RWPE2 (cell line): ENCODE measurements around the gene SOD2.
"Not testable (repeated sequence)": the region's sequence is repeated elsewhere in the genome, so short reads cannot be mapped to it uniquely, and the experiment has no call there.

Experiments used
- ATAC-seq: fragments of 200-7000 bp; cut with Tn5 transposase; 3 replicates; pipeline ENCODE4 v1.9.1; 2021; ENCODE audit warnings: low read depth
- DNase-seq: peaks from one replicate; pipeline ENCODE4 v3.0.0-alpha.2; 2020; ENCODE audit warnings: low spot score
- H3K27ac ChIP-seq: fragments of 450-650 bp; 2 replicates; pipeline ENCODE4 v1.5.1; 2017; ENCODE audit warnings: mild to moderate bottlenecking; ENCODE audit not compliant: poor library complexity, severe bottlenecking
- H3K27me3 ChIP-seq: fragments of 250-450 bp; sonication (Bioruptor Pico); 2 replicates; pipeline ENCODE4 v1.5.1; 2021; ENCODE audit warnings: mild to moderate bottlenecking, moderate library complexity; ENCODE audit not compliant: insufficient read depth, poor library complexity, severe bottlenecking
- H3K36me3 ChIP-seq: fragments of 250-450 bp; sonication (Bioruptor Pico); 2 replicates; pipeline ENCODE4 v1.5.1; 2020; ENCODE audit warnings: low read depth, mild to moderate bottlenecking, moderate library complexity
- H3K4me1 ChIP-seq: fragments of 250-450 bp; sonication (Bioruptor Pico); 2 replicates; pipeline ENCODE4 v1.5.1; 2021; ENCODE audit warnings: mild to moderate bottlenecking, moderate library complexity; ENCODE audit not compliant: insufficient read depth, poor library complexity, severe bottlenecking
- H3K4me3 ChIP-seq: fragments of 250-450 bp; sonication (Bioruptor Pico); 2 replicates; pipeline ENCODE4 v1.5.1; 2021; ENCODE audit warnings: mild to moderate bottlenecking, moderate library complexity; ENCODE audit not compliant: severe bottlenecking
- H3K9me3 ChIP-seq: fragments of 250-450 bp; sonication (Bioruptor Pico); 2 replicates; pipeline ENCODE4 v1.5.1; 2021; ENCODE audit warnings: mild to moderate bottlenecking, moderate library complexity; ENCODE audit not compliant: severe bottlenecking
- TF ChIP-seq, protein P1 (sequence below): fragments of 450-650 bp; IDR thresholded peaks from one replicate; pipeline ENCODE4 v1.5.1; 2017; ENCODE audit warnings: mild to moderate bottlenecking, moderate library complexity; ENCODE audit not compliant: poor library complexity, severe bottlenecking

Gene SOD2

DNA sequence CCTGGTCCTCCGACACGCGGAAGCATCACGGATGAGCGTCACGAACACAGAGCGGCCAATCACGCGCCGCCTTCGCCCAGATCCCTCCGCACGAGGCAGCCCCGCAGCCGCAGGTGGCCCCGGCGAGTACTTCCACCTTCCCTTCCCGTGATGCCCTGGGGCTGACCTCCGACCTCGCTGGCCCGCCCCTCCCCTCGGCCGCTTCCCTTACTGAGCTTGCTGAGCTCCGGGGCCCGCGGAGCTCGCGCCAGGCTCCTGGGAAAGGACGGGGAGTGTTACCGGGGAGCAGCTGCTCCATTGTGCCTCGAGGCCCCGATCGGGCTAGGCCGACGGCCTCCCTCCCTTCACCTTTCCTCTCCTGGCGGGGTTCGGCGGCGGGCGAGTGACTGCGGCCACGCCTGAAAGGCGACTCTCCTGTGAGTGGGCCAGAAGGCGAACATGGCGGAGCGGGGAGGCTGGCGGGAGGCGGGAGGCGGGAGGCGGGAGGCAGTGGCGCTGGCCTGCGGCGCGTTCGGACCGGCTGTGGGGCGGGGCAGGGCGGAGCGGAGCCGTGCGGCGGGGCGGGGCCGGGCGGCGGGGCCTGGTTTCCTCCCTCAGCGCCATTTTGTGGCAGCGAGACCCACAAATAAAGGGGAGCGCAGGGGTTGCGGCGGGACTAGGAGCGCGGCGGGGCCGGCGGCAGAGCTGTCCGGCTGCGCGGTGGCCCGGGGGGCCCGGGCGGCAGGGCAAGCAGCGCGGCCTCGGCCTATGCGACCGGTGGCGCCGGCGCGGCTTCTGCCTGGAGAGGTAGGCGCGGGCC is 34.1 kb upstream of the SOD2 start, which contains the start of gene WTAP:
Gene WTAP, plus strand, starts transcription at position 589 of the 799 bp plus-strand sequence. CDS start 8,760 bp downstream, outside the sequence.
- H3K4me1 ChIP-seq: peaks cover 15% of the 10 kb centered on the region
- no peaks in the 10 kb centered on the region for H3K27me3 ChIP-seq
- peak; percentile 83 for ATAC-seq
- TF ChIP-seq, protein P1, sequence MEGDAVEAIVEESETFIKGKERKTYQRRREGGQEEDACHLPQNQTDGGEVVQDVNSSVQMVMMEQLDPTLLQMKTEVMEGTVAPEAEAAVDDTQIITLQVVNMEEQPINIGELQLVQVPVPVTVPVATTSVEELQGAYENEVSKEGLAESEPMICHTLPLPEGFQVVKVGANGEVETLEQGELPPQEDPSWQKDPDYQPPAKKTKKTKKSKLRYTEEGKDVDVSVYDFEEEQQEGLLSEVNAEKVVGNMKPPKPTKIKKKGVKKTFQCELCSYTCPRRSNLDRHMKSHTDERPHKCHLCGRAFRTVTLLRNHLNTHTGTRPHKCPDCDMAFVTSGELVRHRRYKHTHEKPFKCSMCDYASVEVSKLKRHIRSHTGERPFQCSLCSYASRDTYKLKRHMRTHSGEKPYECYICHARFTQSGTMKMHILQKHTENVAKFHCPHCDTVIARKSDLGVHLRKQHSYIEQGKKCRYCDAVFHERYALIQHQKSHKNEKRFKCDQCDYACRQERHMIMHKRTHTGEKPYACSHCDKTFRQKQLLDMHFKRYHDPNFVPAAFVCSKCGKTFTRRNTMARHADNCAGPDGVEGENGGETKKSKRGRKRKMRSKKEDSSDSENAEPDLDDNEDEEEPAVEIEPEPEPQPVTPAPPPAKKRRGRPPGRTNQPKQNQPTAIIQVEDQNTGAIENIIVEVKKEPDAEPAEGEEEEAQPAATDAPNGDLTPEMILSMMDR: no peak
- peaks cover 52% of the 10 kb centered on the region for H3K36me3 ChIP-seq
- peak within 1 kb of the TSS; percentile 79 for H3K27ac ChIP-seq
- H3K9me3 ChIP-seq: no peaks in the 10 kb centered on the region
- peak within 1 kb of the TSS; percentile 97 for H3K4me3 ChIP-seq
- peak; percentile 98 for DNase-seq

DNA sequence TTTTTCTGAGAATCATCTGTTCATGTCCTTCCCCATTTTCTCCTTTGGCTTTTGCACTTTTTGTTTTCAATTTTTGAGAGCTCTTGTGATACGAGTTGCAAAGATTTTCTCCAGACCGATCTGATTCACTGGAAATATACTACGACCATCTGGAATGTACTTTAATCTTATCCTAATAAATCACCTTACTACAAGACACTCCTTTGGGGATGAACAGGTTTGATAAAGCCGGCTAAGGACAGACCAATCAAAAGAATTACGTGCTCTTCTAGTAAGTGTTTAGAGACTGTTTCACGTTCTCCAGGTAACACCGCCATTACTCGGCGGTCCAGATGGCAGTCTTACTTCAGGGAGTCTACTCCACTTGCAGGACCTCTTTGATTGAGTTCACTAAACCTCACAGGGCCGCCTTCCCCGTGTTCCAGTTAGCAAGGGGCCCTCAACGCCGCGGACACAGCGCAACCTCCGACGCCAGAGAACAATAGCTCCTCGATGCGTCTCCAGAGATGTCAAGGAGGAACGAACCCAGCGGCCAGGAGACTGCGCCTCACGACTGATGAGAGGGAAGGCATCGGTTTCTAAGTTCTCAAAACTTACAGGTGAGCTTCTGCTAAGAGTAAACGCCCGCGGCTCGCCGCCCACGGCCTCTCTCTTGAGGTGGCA is 33.3 kb upstream of the SOD2 start:
- no peaks in the 10 kb centered on the region for H3K27me3 ChIP-seq
- peaks cover 45% of the 10 kb centered on the region for H3K36me3 ChIP-seq

DNA sequence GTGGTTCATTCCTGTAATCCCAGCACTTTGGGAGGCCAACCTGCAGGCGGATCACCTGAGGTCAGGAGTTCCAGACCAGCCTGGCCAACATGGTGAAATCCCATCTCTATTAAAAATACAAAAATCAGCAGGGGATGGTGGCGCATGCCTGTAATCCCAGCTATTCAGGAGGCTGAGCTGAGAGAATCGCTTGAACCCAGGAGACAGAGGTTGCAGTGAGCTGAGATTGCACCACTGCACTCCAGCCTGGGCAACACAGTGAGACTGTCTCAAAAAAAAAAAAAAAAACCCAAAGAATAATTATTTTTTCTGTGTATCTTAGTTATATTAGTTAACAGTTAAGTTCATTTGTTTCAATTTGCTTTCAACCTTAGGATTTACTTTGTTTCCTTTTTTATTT is 32.2 kb upstream of the SOD2 start:
- ATAC-seq, DNase-seq, H3K4me3 ChIP-seq, H3K27ac ChIP-seq, H3K27me3 ChIP-seq, H3K9me3 ChIP-seq: not testable (repeated sequence)
- H3K36me3 ChIP-seq: peaks cover 38% of the 10 kb centered on the region
- H3K4me1 ChIP-seq: peaks cover 15% of the 10 kb centered on the region

More for the DNA sequence above, 33.3 kb upstream of the SOD2 start:
- Histone ChIP-seq H3K4me1 (peaks cover 15% of the 10 kb centered on the region), H3K4me3 (peak overlapping the region; percentile 97), H3K27ac (peak overlapping the region; percentile 79), H3K9me3 (no peaks in the 10 kb centered on the region)
- ATAC-seq: peak; percentile 32
- DNase-seq: no peak
- TF ChIP-seq, protein P1: no peak

DNA sequence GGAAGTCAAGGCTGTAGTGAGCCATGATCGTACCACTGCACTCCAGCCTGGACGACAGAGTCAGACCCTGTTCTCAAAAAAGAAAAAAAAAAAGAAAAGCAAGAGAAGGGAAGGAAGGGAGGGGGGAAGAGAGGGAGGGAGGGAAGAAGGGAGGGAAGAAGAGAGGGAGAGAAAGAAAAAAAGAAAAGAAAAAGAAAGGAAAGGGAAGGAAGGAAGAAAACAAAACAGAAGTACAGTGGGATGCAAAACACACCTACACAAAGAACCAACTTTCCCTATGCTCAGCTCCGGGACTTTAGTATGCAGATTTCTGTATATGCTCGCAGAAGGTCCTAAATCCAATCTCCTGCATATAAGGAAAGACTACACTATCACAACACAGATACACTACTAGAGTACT is 31.7 kb upstream of the SOD2 start:
- no peak overlapping the region for H3K4me3 ChIP-seq
- no peak overlapping the region for H3K27ac ChIP-seq
- TF ChIP-seq, protein P1: no peak
- H3K9me3 ChIP-seq: no peaks in the 10 kb centered on the region
- peaks cover 34% of the 10 kb centered on the region for H3K36me3 ChIP-seq
- peaks cover 15% of the 10 kb centered on the region for H3K4me1 ChIP-seq
- DNase-seq (no peak), ATAC-seq (no peak)
- no peaks in the 10 kb centered on the region for H3K27me3 ChIP-seq

DNA sequence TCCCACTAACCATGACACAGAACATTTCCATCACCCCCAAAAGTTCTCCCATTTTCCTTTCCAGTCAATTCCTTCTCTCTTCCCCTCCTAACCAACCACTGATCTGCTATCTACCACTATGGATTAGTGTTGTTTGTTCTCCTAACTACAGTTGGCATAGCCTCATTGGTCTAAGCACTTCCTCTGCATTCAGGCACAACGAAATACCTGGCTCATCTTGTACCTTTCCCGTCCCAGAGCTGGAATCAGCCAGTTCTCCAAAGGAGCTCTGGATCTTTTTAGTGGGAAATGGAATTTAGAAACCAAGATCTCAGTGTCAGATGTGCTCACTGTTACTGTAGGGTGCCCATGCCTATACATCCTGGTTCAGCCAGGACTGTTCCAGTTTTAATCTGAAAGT is 30.2 kb upstream of the SOD2 start:
- ATAC-seq: no peak
- DNase-seq: no peak
- Histone ChIP-seq H3K27ac (no peak overlapping the region), H3K36me3 (peaks cover 19% of the 10 kb centered on the region), H3K4me3 (no peak overlapping the region), H3K4me1 (peaks cover 6% of the 10 kb centered on the region), H3K9me3 (no peaks in the 10 kb centered on the region), H3K27me3 (no peaks in the 10 kb centered on the region)
- TF ChIP-seq, protein P1: no peak
